PC-3 (cell line): ENCODE results near the gene GAB2. TPM values are rescaled to one million over a fixed set of nuclear protein-coding genes. Genes with fewer than 3 reads are reported as not detected.

ENCODE experiments used
- ATAC-seq: fragments of 200-7000 bp; cut with Tn5 transposase; 2 replicates; pipeline ENCODE4 v1.9.1; 2020; ENCODE audit warnings: mild to moderate bottlenecking, moderate library complexity
- BruUV-seq: library from RNA; stranded (reverse); fragments of 400-500 nt; replicated peaks from 2 replicates; lab custom pipeline; 2021; lab: Mats Ljungman, UMichigan
- CTCF ChIA-PET: fragments of 300-600 bp; sonication (Branson Sonifier 250); formaldehyde crosslinking; loops from one replicate; lab custom pipeline; 2022; ENCODE audit warnings: antibody characterized with exemption; lab: Charles Lee
- POLR2A ChIA-PET: fragments of 300-600 bp; sonication (Branson Sonifier 250); formaldehyde crosslinking; loops from one replicate; lab custom pipeline; 2022; ENCODE audit warnings: antibody characterized with exemption; ENCODE audit not compliant: unreplicated experiment; lab: Charles Lee
- DNase-seq: peaks from one replicate; pipeline ENCODE4 v3.0.0-alpha.2; 2015
- H2AFZ ChIP-seq: fragments of 300-600 bp; sonication (generic); 2 replicates; pipeline ENCODE4 v1.6.0; 2016; ENCODE audit warnings: antibody characterized with exemption, low read length
- H3F3A ChIP-seq: fragments of 300-600 bp; sonication (generic); one replicate; pipeline ENCODE4 v1.6.0; 2017; ENCODE audit warnings: antibody characterized with exemption, low read length, control low read depth, mild to moderate bottlenecking; ENCODE audit not compliant: unreplicated experiment
- H3K27ac ChIP-seq: fragments of 300-600 bp; sonication (generic); 2 replicates; pipeline ENCODE4 v1.5.1; 2016; ENCODE audit warnings: mild to moderate bottlenecking, low read length
- H3K27me3 ChIP-seq: fragments of 300-600 bp; sonication (generic); 2 replicates; pipeline ENCODE4 v1.6.1; 2016; ENCODE audit warnings: low read length, mixed read lengths
- H3K36me3 ChIP-seq: fragments of 300-600 bp; sonication (generic); 2 replicates; pipeline ENCODE4 v1.6.1; 2016; ENCODE audit warnings: low read depth, mixed run types, low read length, mixed read lengths
- H3K4me1 ChIP-seq: fragments of 300-600 bp; sonication (generic); 2 replicates; pipeline ENCODE4 v1.5.1; 2016; ENCODE audit warnings: low read length; ENCODE audit not compliant: insufficient read depth
- H3K4me2 ChIP-seq: fragments of 300-600 bp; sonication (generic); 2 replicates; pipeline ENCODE4 v1.6.0; 2016; ENCODE audit warnings: low read length
- H3K4me3 ChIP-seq: fragments of 300-600 bp; sonication (generic); 2 replicates; pipeline ENCODE4 v1.5.1; 2016; ENCODE audit warnings: mild to moderate bottlenecking, low read length, mixed read lengths
- H3K79me2 ChIP-seq: fragments of 300-600 bp; sonication (generic); 2 replicates; pipeline ENCODE4 v1.6.1; 2017; ENCODE audit warnings: low read length, mixed read lengths
- H3K9ac ChIP-seq: fragments of 300-600 bp; sonication (generic); 2 replicates; pipeline ENCODE4 v1.6.0; 2016; ENCODE audit warnings: mild to moderate bottlenecking, low read length
- H3K9me2 ChIP-seq: fragments of 300-600 bp; sonication (generic); replicated peaks from 2 replicates; pipeline ENCODE4 v1.6.1; 2016; ENCODE audit warnings: mixed run types, low read length, mixed read lengths
- H3K9me3 ChIP-seq: fragments of 300-600 bp; sonication (generic); 2 replicates; pipeline ENCODE4 v1.6.1; 2016; ENCODE audit warnings: low read length, mixed read lengths
- H4K20me1 ChIP-seq: fragments of 300-600 bp; sonication (generic); 2 replicates; pipeline ENCODE4 v1.6.1; 2016; ENCODE audit warnings: low read length, mixed read lengths
- CTCF ChIP-seq: fragments of 300-600 bp; sonication (generic); conservative IDR thresholded peaks from 2 replicates; pipeline ENCODE4 v1.5.1; 2017; ENCODE audit warnings: antibody characterized with exemption, low read depth, mild to moderate bottlenecking, low read length
- EZH2 ChIP-seq: fragments of 300-600 bp; sonication (generic); IDR thresholded peaks from one replicate; pipeline ENCODE4 v1.6.1; 2017; ENCODE audit warnings: antibody characterized with exemption, mild to moderate bottlenecking, low read length; ENCODE audit not compliant: unreplicated experiment
- EZH2phosphoT487 ChIP-seq: fragments of 300-600 bp; sonication (generic); IDR thresholded peaks from 2 replicates; pipeline ENCODE4 v1.6.1; 2018; ENCODE audit warnings: mild to moderate bottlenecking, antibody characterized with exemption, low read length, borderline replicate concordance
- intact Hi-C: fragments of 100-400 bp; cut with micrococcal nuclease; formaldehyde crosslinking; loops from 2 replicates; pipeline ENCODE4 v1.9.0; 2023
- total RNA-seq: library from RNA; depleted of rRNA; stranded (reverse); fragments of >200 nt; gene quantifications from 2 replicates; pipeline ENCODE4 v1.2.3, GENCODE V29; 2014

GAB2 gene
- total RNA-seq, 1 experiment from 2014 or later, result 7.1 TPM

DNA sequence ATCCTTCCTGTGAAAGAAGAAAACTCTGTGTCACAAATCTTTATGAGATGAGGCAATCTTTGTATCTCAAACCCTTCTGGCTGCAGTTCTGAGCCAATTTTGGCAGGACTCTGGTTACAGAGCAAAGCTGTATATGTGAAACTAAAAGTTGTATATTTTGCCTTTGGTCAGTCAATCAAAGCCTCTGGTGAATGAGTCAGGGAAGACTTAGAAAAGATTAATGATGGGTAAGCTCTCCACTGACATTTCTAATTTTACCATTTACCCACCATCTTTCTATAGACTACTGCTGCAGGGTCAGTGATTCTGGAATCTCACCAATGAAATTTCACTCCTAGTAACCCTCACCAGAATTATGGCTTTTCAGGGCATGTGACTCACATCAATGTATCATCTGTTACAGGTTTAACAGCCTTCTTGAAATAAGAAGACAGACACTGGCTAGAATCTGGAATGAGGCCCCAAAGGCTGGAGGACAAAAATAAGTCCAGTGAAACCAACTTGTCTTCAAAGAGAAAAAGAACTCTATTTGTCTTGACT is 185.6 kb downstream of the GAB2 start:
- no peaks in the 10 kb centered on the region for H3K9me2 ChIP-seq
- ChIA-PET POLR2A (no interaction called here), CTCF (interaction anchor here (0.6 to 1.0 kb wide), 2 partner anchors 172 to 186 kb away, joined by 3 read pairs; partner anchors contain the start of gene GAB2)
- peak; percentile 62; the same call in 1 of the 2 replicates for ATAC-seq
- TF ChIP-seq CTCF (no peak), EZH2 (no peak), EZH2phosphoT487 (no peak)
- no peak overlapping the region for H3K9ac ChIP-seq
- peak; percentile 67 for DNase-seq
- BruUV-seq, result no TSS peak
- no peaks in the 10 kb centered on the region for H4K20me1 ChIP-seq
- H3K79me2 ChIP-seq, result no peaks in the 10 kb centered on the region
- H3K36me3 ChIP-seq, result no peaks in the 10 kb centered on the region
- H3K27ac ChIP-seq, result no peak overlapping the region
- H3K4me1 ChIP-seq, result peaks cover 11% of the 10 kb centered on the region
- no peaks in the 10 kb centered on the region for H3F3A ChIP-seq
- no peak overlapping the region for H3K4me3 ChIP-seq
- no peak overlapping the region for H3K4me2 ChIP-seq
- no peak overlapping the region for H2AFZ ChIP-seq
- H3K27me3 ChIP-seq, result no peaks in the 10 kb centered on the region
- intact Hi-C loops, result loop anchor here (10.0 kb wide), 2 partner anchors 83 to 113 kb away; no protein-coding TSS in a partner anchor
- H3K9me3 ChIP-seq, result no peaks in the 10 kb centered on the region

DNA sequence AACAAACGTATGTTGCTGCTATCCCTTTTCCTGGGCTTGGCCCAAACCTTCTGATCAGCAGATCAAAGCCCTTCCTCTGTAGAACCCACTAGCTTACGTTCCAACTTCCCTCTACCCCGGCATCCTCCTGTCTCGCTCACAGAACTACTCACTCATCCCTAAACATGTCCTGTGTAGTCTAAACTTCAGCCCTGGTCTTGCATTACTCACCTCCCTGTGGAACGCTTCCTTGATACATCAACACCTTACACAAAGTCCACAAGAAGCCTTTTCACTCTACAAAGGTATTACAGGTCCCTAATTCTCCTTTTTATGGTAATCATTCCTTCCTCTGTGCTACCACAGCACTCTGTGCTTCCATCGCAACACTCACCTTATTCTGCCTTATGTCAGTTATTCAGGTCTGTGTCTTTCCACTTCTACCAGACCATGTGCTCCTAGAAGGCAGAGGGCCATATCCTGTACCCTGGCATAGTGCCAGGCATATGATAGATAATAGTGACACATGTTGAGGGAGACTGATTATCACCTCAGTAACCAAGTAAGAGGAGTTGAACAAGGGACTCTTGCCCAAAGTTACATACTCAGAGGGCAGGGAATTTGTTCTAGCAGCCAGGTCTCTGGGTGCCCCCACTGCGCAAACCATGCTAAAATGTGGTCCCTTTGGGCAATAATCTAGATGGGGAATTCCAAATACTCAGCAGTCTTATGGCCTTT is 187.3 kb downstream of the GAB2 start:
- H4K20me1 ChIP-seq, result no peaks in the 10 kb centered on the region
- ATAC-seq, result no peak

More for the DNA sequence above, 187.3 kb downstream of the GAB2 start:
- intact Hi-C loops, result loop anchor here (10.0 kb wide), 2 partner anchors 84 to 114 kb away; no protein-coding TSS in a partner anchor
- Histone ChIP-seq H3K36me3 (no peaks in the 10 kb centered on the region), H3K4me1 (peaks cover 11% of the 10 kb centered on the region), H3F3A (no peaks in the 10 kb centered on the region), H3K27me3 (no peaks in the 10 kb centered on the region), H3K9ac (no peak overlapping the region), H3K79me2 (no peaks in the 10 kb centered on the region), H3K4me2 (no peak overlapping the region), H3K9me2 (no peaks in the 10 kb centered on the region), H3K27ac (no peak overlapping the region), H2AFZ (no peak overlapping the region), H3K9me3 (no peaks in the 10 kb centered on the region), H3K4me3 (no peak overlapping the region)
- peak; percentile 18 for DNase-seq
- TF ChIP-seq EZH2, result no peak
- TF ChIP-seq EZH2phosphoT487, result no peak
- no peak for TF ChIP-seq CTCF
- no TSS peak for BruUV-seq
- CTCF ChIA-PET, result interaction anchor here (2.3 kb wide), 1 partner anchor 334 kb away, joined by 15 read pairs; no protein-coding TSS in a partner anchor
- POLR2A ChIA-PET, result no interaction called here
